Occipital lobe (tissue), 2 donors: Measurements from ENCODE around the gene TMEM158. TPM values are rescaled to one million over a fixed set of nuclear protein-coding genes. Genes with fewer than 3 reads are reported as not detected.

Source experiments
- DNase-seq: peaks from one replicate; lab custom pipeline; 2025; lab: John Stamatoyannopoulos, UW
- total RNA-seq: library from RNA; depleted of rRNA; stranded (reverse); fragments of >200 nt; gene quantifications from one replicate; pipeline ENCODE4 v1.2.3, GENCODE V29; 2014

Gene TMEM158
- 23.4 TPM for total RNA-seq

DNA sequence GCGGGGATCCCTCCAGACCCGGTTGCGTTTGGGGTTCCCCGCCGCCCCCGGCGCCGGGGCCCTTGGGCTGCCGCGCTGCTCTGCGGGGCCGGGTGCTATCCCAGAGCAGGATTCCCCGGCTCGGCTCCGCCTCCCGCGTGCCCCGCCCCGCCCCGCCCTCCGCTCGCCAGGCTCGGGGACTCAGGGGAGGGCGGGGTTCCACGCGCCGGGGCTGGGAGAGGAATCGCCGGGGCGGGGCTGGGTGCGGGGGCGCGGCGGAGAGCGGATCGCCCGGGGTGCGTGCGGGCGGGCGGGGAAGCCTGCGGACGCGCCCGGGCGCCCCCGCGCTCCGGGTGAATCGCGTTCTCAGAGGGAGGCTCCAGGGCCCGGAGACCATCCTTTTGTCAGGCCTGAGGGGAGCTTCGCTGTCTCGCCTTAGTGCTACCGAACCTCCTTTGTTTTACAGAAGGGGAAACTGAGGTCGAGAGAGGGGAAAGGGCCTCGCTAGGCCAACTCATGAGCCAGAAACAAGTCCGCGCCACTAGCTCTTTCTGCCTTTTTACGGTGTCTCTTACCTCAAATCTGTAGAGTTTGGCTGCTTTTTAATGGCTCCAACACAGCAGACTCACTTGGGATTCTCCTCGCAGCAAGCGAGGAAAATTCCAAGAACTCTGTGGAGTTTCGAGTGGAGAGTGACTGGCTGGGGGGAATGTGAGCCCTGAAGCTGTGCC is at the start of gene TMEM158:
Gene TMEM158, minus strand, starts transcription at position 82 of the 710 bp plus-strand sequence. CDS start 260 bp downstream, outside the sequence.
- peak; percentile 66 for DNase-seq

DNA sequence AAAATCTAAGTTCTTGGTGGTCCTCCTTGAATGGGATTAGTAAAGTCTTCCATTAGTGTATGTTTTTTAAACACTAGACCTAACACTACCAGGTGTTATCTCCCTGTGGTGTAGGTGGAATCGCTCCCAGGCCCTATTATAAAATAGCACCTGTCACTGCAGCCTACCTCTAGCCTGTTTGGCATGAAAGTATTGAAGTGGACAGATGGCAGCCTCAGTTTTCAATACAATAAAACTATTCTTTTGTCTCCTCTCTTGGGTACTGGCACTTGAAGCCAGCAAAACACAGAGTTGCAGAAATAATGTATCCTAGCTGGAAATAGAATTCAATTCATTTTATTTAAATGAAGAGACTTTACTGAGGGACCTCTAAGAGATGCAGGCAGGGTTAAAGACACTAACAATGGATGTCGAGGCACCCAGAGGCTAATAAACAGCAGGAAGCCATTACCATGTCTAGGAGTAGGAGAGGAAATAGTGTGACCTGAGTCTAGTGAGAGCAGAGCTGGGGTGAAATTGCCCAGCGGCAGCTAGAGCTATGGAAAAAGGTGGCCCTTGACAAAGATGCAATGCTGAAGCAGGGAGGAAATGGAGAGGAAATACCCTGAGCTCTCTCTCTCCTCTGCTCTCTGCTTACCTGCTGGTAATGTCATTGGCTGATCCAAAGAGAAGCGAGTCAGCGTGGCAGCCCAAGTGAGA is 49.1 kb upstream of the TMEM158 start:
- DNase-seq: no peak

DNA sequence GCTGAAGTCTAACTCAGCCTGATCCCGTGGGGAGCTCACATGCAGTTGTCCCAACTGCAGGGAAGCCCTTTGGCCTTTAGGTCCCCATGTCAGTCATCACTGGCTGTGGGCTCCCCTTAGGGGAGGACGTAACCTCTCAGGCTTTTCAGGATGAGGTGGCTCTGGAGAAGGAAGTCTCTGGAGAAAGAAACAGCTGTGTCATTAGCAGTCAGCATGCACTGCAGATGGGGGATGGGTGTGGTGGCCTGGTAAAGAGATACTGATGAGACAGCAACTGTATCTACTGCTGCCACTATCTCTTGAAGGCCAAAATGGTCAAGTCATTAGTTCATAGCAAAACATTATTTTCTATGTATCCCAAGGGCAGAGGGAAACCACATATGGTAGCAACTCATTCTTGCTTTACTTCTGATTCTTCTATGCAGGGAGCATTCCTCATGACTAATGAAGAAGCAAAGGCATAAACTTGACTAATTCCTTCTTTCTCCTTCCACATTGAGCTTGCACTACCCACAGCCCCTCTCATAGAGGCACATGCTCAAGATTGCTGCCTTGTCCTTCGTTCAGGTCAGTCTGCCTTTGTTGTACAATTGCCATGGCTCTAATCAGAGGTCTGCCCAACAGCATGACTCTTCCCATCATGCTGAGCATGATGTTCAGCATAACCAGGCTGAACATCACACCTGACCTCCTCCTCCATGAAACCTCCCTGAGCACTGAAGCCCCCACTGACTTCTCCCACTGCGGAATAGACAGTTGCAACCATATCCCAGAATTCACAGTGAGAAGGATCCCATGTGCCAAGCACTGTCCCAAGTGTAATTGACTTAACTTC is 47.8 kb upstream of the TMEM158 start:
- no peak for DNase-seq

DNA sequence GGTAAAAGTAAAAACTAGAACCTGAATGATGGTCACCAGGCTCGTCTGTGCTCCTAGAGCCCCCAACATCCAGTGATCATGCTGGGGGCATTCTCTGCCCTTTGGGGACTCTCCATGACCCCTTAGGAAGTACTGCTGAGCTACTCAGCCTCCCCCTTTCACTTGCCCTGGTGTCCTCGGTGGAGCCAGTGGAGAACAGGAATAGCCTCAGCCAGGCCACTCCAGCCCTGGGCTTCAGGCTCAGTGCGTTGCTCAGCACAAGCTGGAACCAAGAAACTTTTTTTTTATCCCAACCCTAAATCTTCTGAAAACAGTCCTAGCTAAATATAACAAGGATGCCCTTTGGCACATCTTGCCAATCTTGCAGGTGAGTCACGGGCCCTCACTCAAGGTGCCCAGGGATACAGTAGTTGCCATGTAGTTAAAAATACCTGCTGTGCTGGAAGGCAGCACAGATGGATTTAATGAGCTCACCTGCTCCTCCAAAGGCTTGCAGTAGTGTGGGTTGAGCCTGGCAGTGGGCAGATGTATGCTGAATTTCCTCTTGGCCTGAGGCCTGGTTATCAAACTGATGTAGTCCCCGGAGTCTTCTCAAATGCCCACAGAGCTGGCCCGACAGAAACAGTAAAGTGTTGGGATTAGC is 46.9 kb upstream of the TMEM158 start:
- no peak for DNase-seq

DNA sequence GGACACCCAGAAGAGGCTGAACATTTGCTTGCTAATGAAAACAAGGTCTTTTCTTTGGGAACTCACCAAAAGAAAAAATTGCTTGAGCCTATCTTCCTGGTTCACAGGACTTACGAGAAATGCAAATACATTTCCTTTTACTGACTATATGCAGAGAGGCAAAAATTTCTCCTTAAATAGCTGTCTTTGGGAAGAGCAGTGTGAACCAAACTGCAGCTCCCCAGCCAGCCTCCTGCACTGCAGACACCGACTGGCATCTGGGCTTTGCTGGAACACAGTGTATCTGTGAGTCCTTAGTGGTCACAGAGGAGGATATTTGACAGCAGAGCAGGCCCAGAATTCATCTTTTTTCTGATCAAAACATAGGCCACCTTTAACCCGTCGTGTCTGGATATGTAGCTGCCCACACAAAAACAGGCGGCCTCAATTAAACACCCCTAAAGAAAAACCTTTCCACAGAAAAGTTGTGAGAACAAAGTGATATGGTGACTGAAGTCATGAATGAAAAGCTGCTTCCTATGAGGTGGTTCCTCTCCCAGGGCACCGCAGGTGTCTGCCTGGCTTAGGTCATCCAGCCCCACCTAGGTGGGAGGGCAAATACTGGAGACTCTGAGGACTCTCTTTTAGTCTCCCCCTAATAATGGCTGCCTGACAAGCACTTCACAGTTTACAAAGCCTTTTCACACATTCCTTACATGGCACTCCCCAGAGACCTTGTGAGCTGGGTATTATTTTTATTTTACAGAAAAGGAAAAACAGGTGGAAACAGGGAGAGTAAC is 46.1 kb upstream of the TMEM158 start:
- no peak for DNase-seq

DNA sequence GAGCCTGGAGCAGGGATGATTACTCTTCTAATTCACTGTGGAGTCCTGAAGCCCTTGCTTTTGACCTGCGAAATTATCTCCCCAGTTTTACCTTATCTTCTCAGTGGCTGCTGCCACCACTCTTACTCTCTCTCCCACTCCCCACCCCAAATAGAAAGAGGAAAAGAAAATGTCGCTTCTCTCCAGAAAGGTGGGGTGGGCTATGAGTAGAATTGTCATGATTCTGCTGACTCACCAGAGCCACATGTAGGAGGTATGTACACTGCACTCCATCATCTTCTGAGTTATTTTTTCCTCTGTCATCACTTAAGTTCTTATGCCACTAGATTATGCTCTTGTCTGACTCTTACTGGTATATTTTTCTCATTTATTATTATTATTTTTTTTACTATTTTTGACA is 43.9 kb upstream of the TMEM158 start:
- no peak for DNase-seq

DNA sequence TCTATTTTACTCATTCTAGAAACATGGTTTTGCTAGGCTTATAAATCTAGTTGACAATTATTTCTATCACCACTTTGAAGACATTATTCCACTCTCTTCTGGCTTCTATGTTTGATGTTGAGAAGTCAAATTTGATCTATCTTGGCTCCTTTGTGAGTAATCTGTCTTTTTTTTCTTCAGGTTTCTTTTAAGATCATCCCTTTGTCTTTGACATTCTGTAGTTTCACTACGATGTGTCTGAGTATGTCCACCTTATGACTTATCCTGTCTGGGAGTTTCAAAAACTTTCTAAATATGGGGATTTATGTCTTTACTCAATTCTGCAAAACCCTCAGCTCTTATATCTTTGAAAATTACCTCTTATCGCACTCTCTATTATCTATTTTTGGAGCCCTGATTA is 41.0 kb upstream of the TMEM158 start:
- DNase-seq: no peak

DNA sequence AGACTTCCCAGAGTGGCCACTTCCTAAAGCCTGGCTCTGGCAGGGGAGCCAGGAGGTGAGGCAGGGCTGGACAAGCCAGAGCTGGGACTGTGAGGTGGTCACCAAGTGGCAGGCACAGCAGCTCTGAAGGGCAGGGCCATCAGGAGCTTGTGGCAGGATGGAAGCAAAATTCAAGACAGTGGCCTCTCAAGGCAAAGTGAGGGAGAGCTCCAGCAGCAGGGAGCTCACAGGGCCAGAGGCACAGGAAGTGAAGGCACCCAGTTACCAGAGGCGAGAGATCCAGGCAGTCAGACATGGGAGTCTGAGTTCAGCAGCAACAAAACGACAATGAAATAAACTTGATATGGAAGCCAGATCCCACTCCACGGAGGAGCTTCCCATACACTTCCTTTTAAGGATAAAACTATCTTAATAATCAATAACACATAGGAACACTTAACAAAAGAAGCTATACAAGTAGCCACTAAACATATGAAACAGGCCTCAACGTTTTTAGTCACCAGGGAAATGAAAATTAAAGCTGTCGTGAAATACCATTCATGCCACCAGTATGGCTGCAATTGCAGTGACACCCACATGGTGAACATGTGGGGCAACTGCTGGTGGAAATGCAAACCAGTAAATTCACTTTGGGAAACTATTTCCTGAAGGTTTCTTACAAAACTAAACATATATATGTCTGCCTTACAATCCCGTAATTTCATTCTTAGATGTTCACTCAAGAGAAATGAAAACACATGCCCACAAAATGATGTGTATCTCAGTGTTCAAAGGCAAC is 35.4 kb upstream of the TMEM158 start:
- DNase-seq: no peak

DNA sequence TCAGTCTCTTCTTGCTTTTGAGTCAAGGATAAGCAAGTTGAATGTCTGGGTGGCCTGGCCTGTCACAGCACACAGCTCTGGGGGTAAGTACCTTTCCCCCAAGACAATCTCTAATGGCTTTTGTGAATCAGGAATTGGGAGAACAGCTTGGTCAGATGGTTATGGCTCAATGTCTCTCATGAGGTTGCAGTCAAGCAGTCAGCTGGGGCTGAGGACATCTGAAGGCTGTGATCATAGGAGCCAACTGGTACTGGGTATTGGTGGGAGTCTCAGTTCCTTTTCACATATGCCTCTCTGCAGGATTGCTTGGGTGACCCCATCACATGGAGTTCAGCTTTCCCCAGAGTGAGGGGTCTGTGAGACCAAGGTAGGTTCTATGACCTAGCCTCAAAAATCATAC is 33.0 kb upstream of the TMEM158 start:
- no peak for DNase-seq

DNA sequence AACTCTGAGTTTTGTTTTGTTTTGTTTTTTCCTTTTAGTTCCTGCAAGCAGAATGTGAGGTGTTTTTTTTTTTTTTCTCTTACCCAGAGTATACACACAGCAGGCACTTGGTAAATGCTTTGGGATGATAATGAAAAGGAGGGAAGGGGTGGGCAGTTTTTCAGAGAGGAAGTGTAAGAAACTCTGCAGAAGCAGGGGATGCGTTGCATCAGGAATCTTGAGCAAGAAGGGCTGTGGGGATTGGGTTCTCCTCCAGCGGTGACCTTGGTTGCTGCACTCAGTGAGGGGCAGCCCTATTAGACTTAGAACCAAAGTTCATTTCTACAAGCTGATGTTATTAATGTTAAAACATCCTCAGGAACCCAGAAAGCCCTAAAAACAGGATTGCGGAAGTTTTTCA is 32.2 kb upstream of the TMEM158 start:
- DNase-seq: no peak

DNA sequence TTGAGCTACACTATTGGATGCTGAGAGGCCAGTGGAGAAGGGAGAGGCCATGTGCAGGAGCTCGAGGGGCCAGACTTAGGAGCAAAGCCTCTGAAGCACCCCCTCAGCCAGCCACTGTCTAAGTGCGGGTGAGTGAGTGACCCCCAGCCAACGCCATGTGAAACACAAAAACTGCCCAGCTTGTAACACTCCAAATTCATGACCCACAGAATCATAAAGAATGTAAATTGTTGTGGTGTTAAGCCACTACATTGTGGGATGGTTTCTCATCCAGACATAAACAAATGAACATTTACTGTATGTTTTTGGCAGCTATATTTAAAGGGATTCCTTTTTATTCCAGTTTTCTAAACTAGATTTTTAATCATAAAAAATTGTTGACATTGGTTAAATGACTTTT is 27.2 kb upstream of the TMEM158 start:
- no peak for DNase-seq

DNA sequence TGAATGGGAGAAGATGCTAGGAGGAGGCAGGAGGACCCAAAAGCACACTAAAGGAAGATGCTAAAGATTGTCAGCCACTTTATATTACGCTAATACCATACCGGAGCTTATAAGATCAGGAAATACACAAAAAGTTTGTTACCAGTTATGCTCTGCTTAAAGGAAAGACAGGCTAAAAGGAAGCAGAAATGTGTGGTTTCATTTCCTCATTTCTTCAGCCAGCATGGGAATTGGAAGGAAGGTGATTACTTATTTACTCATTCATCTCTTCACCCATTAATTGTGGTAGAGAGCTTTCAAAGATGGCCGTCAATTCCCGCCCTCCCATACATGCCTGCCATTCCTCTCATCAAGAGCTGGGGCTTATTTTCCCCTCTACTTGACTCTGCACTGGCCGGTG is 26.7 kb upstream of the TMEM158 start:
- no peak for DNase-seq

DNA sequence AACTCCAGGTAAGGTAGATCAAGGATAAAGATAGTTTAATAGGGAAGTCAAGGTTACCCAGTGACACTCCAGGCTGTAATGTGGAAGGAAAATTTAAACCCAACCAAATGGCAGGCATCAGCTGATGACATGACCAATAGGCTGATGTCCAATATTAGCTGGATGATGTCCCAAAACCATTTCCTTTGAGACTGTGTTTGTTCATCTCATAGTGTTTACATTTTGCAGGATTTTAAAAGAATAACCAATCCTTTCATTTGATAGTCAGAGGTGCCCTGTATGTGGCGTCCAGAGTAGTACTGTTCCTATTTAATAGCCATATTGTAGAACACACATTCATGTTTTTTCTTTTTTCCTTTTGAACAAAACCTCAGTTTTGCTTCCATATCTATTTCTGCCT is 23.3 kb upstream of the TMEM158 start:
- no peak for DNase-seq

DNA sequence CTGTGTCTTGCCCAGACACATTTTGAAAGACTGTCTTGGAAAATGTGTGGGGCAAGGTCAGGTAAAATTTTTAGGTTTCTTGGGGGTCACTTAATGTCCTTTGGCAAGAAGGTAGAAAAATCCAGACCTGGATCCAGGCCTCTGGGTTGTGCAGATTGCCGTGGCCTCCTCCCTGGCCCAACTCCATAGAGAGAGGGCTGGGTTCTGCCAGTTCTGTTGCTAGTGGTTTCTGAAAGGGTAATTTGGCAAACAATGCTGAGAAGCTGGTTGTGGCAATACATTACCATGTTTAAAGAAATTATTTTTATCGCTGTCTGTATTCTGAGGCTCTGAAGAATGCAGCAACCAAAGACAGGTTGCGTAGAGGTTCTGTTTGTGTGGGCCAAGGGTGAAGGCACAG is 20.2 kb upstream of the TMEM158 start:
- DNase-seq: no peak

DNA sequence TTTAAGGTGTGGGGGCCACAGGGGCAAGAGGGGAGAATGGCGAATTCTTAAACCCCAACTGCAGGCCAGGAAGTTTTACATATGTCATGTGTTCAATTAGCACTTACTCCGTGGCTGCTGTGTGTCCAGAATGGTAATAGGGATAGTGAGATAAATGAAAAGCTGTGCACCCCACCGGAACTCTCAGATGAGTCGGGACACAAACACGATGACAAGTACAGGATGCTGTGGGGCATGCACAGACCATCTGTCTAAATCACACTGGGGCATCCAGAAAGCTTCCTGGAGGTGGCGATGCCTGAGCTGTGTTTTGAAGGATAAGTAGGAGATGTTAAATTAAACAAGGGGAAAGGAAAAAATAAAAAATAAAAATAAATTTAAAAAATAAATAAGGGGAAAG is 18.3 kb upstream of the TMEM158 start:
- no peak for DNase-seq

DNA sequence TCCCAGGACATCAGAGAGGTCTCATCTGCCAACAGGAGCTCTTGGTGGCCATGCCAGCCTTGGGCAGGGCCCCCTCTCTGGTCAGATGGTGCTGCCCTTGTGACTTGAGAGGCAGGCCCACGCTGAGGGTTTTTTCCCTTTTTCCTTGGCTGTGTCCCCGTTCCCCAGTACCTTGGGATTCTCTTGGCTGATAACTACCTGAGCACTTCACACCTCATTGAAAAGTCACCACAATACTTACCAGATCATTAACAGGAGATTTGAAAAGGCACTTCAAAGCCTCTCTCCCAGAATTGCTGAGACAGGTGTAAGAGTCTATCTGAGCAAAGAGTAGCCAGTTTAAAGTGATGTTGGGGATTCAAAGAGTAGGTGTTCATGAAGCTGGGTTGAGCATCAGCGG is 15.1 kb upstream of the TMEM158 start:
- no peak for DNase-seq

DNA sequence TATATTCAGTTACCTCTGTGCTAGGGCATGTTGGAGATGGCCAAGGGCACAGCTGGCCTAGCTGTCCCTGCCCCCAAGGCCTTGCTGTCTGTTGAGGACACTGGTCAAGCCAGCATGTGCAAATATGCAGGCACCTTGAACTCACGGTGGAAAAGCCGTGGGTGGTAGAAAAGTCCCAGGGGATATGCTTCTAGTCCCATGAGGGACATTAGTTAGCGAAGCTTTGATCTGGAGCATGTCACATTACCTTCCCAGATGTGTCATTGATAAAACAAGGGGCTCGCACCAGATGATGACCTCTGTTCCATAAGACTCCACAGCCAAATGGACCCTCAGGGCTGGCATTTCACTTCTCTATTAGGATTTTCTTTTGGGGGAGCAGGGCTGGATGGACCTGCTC is 14.2 kb upstream of the TMEM158 start:
- no peak for DNase-seq

DNA sequence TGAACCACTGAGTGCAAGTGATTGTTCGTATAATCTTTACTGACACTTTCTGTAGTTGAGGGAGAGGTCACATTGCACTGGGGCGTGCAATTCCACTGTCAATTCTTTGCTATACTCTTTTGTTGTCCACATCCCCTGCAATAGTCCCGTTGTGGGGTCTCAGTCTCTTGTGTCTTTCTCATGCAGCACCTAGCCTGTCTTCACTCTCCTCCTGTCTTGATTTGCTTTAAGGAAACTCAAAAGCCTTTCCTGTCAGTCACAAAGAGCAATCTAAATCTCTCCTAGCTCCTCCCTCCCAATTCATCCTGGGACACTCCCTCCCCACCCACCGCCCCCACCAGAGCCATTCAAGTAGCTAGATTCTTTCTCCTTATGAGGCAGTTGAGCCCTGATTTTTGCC is 13.2 kb upstream of the TMEM158 start:
- DNase-seq: no peak

DNA sequence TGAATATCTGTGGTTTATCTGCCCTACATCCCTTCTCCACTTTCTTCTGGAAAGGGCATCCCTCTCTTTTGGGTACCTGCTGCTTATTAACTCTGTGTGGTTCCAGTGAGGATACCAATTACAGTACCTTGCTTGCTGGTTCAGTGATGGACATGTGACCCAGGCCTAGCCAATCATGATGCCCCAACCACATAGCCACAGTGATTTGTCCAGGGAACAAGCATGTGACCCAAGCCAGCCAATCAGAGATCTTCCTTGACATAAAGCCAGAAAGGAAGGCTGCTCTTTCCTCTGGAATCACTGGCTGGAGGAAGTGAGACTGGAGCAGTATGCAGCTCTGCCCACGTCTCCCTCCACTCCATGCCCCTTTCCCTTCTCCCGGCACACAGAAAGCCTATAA is 10.9 kb upstream of the TMEM158 start:
- DNase-seq: no peak

DNA sequence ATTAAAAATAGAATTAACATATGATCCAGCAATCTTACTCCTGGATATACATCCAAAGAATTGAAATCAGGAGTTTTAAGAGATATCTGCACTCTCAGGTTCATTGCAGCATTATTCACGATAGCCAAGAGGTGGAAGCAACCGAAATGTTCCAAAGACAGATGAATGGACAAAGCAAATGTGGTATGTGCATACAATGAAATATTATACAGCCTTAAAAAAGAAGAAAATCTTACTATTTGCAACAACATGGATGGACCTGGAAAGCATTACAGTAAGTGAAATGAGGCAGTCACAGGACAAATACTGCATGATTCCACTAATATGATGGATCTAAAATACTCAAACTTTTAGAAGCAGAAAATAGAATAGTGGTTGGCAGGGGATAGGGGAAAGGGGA is 9.3 kb upstream of the TMEM158 start:
- no peak for DNase-seq
